Mammary epithelial cell (primary cell): Measurements from ENCODE around the gene VASN.

Experiments
- EZH2 ChIP-seq: IDR thresholded peaks from 2 replicates; pipeline ENCODE4 v1.6.1; 2012; ENCODE audit warnings: low read length, inconsistent platforms, borderline replicate concordance
- TF ChIP-seq, protein P1 (sequence below), 2 donors: IDR thresholded peaks in 1 of 2; conservative IDR thresholded peaks in 1 of 2; 2 replicates each; pipeline ENCODE4 v1.5.1; 2011 to 2012; ENCODE audit warnings: inconsistent platforms in 2 of 2, low read length in 2 of 2, mild to moderate bottlenecking in 2 of 2, control low read depth in 1 of 2, low read depth in 1 of 2; ENCODE audit not compliant: insufficient read depth in 1 of 2; ENCODE audit errors: extremely low read depth in 1 of 2

DNA sequence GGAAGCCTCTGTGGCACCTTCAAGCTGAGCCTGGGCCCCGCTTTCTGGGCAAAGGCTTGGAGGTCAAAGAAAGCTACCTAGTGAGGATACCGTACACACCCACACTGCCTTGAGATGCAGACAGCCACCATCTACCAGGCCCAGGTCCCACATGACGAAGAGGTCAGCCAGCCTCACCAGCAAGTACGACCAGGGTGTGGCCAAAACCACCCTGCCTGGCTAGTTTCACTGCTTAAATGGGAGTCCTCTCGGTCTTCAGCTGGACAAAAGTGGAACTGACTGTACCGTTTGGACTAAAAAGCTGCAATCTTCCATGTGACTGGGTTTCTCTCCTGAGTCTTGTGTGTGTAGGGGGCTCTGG, 21.6 kb downstream of the VASN start:
- TF ChIP-seq, protein P1, sequence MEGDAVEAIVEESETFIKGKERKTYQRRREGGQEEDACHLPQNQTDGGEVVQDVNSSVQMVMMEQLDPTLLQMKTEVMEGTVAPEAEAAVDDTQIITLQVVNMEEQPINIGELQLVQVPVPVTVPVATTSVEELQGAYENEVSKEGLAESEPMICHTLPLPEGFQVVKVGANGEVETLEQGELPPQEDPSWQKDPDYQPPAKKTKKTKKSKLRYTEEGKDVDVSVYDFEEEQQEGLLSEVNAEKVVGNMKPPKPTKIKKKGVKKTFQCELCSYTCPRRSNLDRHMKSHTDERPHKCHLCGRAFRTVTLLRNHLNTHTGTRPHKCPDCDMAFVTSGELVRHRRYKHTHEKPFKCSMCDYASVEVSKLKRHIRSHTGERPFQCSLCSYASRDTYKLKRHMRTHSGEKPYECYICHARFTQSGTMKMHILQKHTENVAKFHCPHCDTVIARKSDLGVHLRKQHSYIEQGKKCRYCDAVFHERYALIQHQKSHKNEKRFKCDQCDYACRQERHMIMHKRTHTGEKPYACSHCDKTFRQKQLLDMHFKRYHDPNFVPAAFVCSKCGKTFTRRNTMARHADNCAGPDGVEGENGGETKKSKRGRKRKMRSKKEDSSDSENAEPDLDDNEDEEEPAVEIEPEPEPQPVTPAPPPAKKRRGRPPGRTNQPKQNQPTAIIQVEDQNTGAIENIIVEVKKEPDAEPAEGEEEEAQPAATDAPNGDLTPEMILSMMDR (conservative IDR thresholded peaks at IDR 0.05 in 1 of 2, IDR thresholded peaks at IDR 0.05 in 1 of 2; ENCODE audit: extremely low read depth in 1 of 2, insufficient read depth in 1 of 2, low read depth in 1 of 2, low read length in 2 of 2): no peak
- TF ChIP-seq EZH2: no peak
